Activated CD4-positive, alpha-beta memory T cell treated with anti-CD3 and anti-CD28 coated beads for 36 hours (primary cell): ENCODE data around the gene SLC25A22. TPM values are rescaled to one million over a fixed set of nuclear protein-coding genes. Genes with fewer than 3 reads are reported as not detected.

Experiments
- CTCF ChIA-PET: fragments of 350-600 bp; sonication (Branson Sonifier 250); formaldehyde crosslinking; loops from one replicate; lab custom pipeline; 2021; ENCODE audit warnings: antibody characterized with exemption, inconsistent platforms; lab: Charles Lee
- POLR2A ChIA-PET: fragments of 350-600 bp; sonication (Branson Sonifier 250); formaldehyde crosslinking; loops from one replicate; lab custom pipeline; 2021; ENCODE audit warnings: antibody characterized with exemption; lab: Charles Lee
- DNase-seq: peaks from one replicate; pipeline ENCODE4 v3.0.0-alpha.2; 2020
- H3K27ac Mint-ChIP-seq: one replicate; pipeline ENCODE4 v1.8.0; 2021; ENCODE audit warnings: mixed read lengths
- H3K27me3 Mint-ChIP-seq: one replicate; pipeline ENCODE4 v1.8.0; 2021; ENCODE audit warnings: mixed read lengths
- H3K36me3 Mint-ChIP-seq: one replicate; pipeline ENCODE4 v1.8.0; 2021; ENCODE audit warnings: mixed read lengths
- H3K4me1 Mint-ChIP-seq: one replicate; pipeline ENCODE4 v1.8.0; 2021; ENCODE audit warnings: low read depth, mixed read lengths
- H3K4me3 Mint-ChIP-seq: one replicate; pipeline ENCODE4 v1.8.0; 2021; ENCODE audit warnings: mild to moderate bottlenecking, mixed read lengths
- H3K9me3 Mint-ChIP-seq: one replicate; pipeline ENCODE4 v1.8.0; 2021; ENCODE audit warnings: mixed read lengths
- intact Hi-C: fragments of 100-400 bp; cut with micrococcal nuclease; formaldehyde crosslinking; loops from one replicate; pipeline ENCODE4 v1.15.1; 2023
- total RNA-seq, 2 experiments: library from RNA; stranded (reverse); gene quantifications; one replicate each; pipeline ENCODE4 v1.2.3, GENCODE V29; 2021

Gene SLC25A22
- total RNA-seq, 2 experiments from 2014 or later, result 28.4 to 32.2 TPM

DNA sequence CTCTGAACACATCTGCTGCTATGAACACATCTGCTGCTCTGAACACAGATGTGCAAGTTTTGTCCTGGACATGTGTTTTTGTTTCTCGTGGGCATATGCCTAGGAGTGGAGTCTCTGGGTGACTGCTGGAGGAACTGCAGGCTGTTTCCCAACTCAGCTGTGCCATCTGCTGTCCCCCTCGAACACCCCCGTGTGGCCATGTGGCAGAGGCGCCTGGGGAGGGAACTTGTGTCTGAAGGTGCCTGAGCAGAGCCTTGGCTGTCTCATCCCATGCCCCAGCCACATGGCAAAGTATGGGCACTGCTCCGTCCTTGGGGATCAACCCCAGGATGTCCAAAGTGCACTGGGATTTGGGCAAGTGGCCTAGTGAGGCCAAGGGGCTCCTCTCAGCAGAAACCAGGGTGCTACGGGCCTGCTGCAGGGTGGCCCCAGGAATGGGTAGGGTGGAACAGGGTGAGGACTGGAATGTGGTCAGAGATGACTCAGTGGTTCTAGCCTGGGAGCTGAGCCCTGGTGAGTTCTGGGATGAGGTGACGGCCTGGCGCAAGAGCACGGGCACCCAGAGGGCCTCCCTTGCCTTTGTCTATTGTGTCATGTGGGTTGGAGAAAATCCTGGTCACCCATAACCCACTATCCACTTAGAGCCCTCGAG, 35.5 kb downstream of the SLC25A22 start:
- peak; percentile 30 for DNase-seq
- intact Hi-C loops, result no loop called here

GRCh38 chr11:761526-762108, 36.5 kb downstream of the SLC25A22 start:
- H3K36me3 Mint-ChIP-seq, result peaks cover 28% of the 10 kb centered on the region

More for the DNA sequence above, 35.5 kb downstream of the SLC25A22 start:
- no peak overlapping the region for H3K4me3 Mint-ChIP-seq
- peaks cover 26% of the 10 kb centered on the region for H3K36me3 Mint-ChIP-seq
- no peaks in the 10 kb centered on the region for H3K9me3 Mint-ChIP-seq
- CTCF ChIA-PET, result interaction anchor here (1.9 kb wide), 1 partner anchor 14 kb away, joined by 7 read pairs; no protein-coding TSS in a partner anchor
- no peaks in the 10 kb centered on the region for H3K27me3 Mint-ChIP-seq
- H3K27ac Mint-ChIP-seq, result no peak overlapping the region
- POLR2A ChIA-PET, result interaction anchor here (1.1 to 1.4 kb wide), 2 partner anchors 15 to 57 kb away, joined by 3 to 4 read pairs; partner anchors contain the start of genes PNPLA2 and TALDO1
- H3K4me1 Mint-ChIP-seq, result peaks cover 16% of the 10 kb centered on the region

GRCh38 chr11:760236-760635, 37.8 kb downstream of the SLC25A22 start:
- Mint-ChIP-seq H3K9me3 (no peaks in the 10 kb centered on the region), H3K4me1 (peaks cover 2% of the 10 kb centered on the region), H3K27me3 (no peaks in the 10 kb centered on the region), H3K36me3 (peaks cover 28% of the 10 kb centered on the region), H3K27ac (no peak overlapping the region), H3K4me3 (no peak overlapping the region)
- DNase-seq, result no peak
- intact Hi-C loops, result no loop called here
- ChIA-PET CTCF (interaction anchor here (1.0 to 1.2 kb wide), 2 partner anchors 33 to 242 kb away, joined by 3 to 4 read pairs; no protein-coding TSS in a partner anchor), POLR2A (no interaction called here)

More at GRCh38 chr11:761526-762108, 36.5 kb downstream of the SLC25A22 start:
- Mint-ChIP-seq H3K27me3 (no peaks in the 10 kb centered on the region), H3K9me3 (no peaks in the 10 kb centered on the region), H3K4me3 (no peak overlapping the region), H3K4me1 (peaks cover 10% of the 10 kb centered on the region), H3K27ac (peak overlapping the region; percentile 18)
- no peak for DNase-seq
- ChIA-PET POLR2A (interaction anchor here (1.4 kb wide), 1 partner anchor 14 kb away, joined by 4 read pairs; the partner anchor contains the start of gene TALDO1), CTCF (interaction anchor here (1.9 kb wide), 1 partner anchor 13 kb away, joined by 7 read pairs; no protein-coding TSS in a partner anchor)
- intact Hi-C loops, result no loop called here

DNA sequence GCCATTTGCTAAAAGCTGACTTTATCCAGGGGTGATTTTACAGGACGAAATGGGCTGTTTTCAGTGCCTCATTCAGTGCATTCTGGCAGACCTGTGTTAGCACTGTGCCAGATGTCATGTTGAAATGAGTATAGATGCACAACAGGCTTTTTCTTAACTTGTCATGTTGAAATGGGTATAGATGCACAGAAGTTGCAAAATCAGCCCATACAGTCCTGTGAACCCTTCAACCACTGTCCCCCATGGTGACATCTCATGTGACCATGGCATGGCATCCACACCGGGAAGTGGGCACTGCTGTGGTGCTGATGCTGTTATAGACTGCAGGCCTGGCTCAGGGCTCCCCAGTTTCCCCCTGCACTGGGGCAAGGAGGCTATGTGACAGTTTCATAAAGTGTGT, 48.4 kb downstream of the SLC25A22 start:
- no peaks in the 10 kb centered on the region for H3K9me3 Mint-ChIP-seq
- peak overlapping the region; percentile 33 for H3K27ac Mint-ChIP-seq
- peaks cover 8% of the 10 kb centered on the region for H3K36me3 Mint-ChIP-seq
- intact Hi-C loops, result no loop called here
- ChIA-PET POLR2A (no interaction called here), CTCF (no interaction called here)
- DNase-seq, result no peak
- H3K27me3 Mint-ChIP-seq, result no peaks in the 10 kb centered on the region
- peaks cover 17% of the 10 kb centered on the region for H3K4me1 Mint-ChIP-seq
- H3K4me3 Mint-ChIP-seq, result peak overlapping the region; percentile 26

- peaks cover 8% of the 10 kb centered on the region for H3K36me3 Mint-ChIP-seq
- no peak for DNase-seq
- H3K4me1 Mint-ChIP-seq, result peaks cover 17% of the 10 kb centered on the region
- no peaks in the 10 kb centered on the region for H3K27me3 Mint-ChIP-seq
- ChIA-PET CTCF (interaction anchor here (1.4 to 3.6 kb wide), 3 partner anchors 14 to 193 kb away, joined by 5 to 16 read pairs (median 7); no protein-coding TSS in a partner anchor), POLR2A (interaction anchor here (0.6 to 2.9 kb wide), 8 partner anchors 9 to 55 kb away, joined by 3 to 13 read pairs (median 3); partner anchors contain the start of gene CEND1)
- H3K9me3 Mint-ChIP-seq, result no peaks in the 10 kb centered on the region
- peak overlapping the region; percentile 54 for H3K27ac Mint-ChIP-seq
- intact Hi-C loops, result no loop called here
- peak overlapping the region; percentile 81 for H3K4me3 Mint-ChIP-seq
These were observed 50.1 kb downstream of the SLC25A22 start for GRCh38 chr11:748007-748359.

- DNase-seq, result peak; percentile 92
- H3K9me3 Mint-ChIP-seq, result no peaks in the 10 kb centered on the region
- POLR2A ChIA-PET, result interaction anchor here (0.5 to 2.9 kb wide), 9 partner anchors 9 to 220 kb away, joined by 3 to 13 read pairs (median 4); no protein-coding TSS in a partner anchor
- peak within 1 kb of the TSS; percentile 81 for H3K4me3 Mint-ChIP-seq
- peaks cover 17% of the 10 kb centered on the region for H3K4me1 Mint-ChIP-seq
- H3K27ac Mint-ChIP-seq, result peak within 1 kb of the TSS; percentile 54
- H3K36me3 Mint-ChIP-seq, result peaks cover 3% of the 10 kb centered on the region
- intact Hi-C loops, result loop anchor here (1.0 to 2.0 kb wide), 3 partner anchors 21 to 52 kb away; partner anchors contain the start of genes DEAF1 and TMEM80
- no peaks in the 10 kb centered on the region for H3K27me3 Mint-ChIP-seq
- CTCF ChIA-PET, result interaction anchor here (0.8 to 3.6 kb wide), 5 partner anchors 12 to 193 kb away, joined by 3 to 16 read pairs (median 5); no protein-coding TSS in a partner anchor
These were observed 50.7 kb downstream of the SLC25A22 start, which contains the start of gene TALDO1 for GRCh38 chr11:747158-748006. Gene TALDO1, plus strand, starts transcription at chr11:747464. Its CDS starts 18 bp downstream, at chr11:747482.

GRCh38 chr11:746289-747157, 51.6 kb downstream of the SLC25A22 start:
- ChIA-PET POLR2A (interaction anchor here (0.5 to 2.9 kb wide), 6 partner anchors 8 to 219 kb away, joined by 3 to 13 read pairs (median 6); no protein-coding TSS in a partner anchor), CTCF (interaction anchor here (1.0 to 3.6 kb wide), 3 partner anchors 20 to 185 kb away, joined by 3 to 16 read pairs (median 3); no protein-coding TSS in a partner anchor)
- DNase-seq, result peak; percentile 54
- Mint-ChIP-seq H3K27ac (no peak overlapping the region), H3K9me3 (no peaks in the 10 kb centered on the region), H3K27me3 (no peaks in the 10 kb centered on the region), H3K36me3 (peaks cover 2% of the 10 kb centered on the region), H3K4me3 (peak overlapping the region; percentile 81), H3K4me1 (peaks cover 14% of the 10 kb centered on the region)
- intact Hi-C loops, result loop anchor here (1.0 to 2.0 kb wide), 3 partner anchors 20 to 51 kb away; partner anchors contain the start of genes DEAF1 and TMEM80

- DNase-seq, result no peak
- Mint-ChIP-seq H3K36me3 (peaks cover 2% of the 10 kb centered on the region), H3K27me3 (no peaks in the 10 kb centered on the region), H3K9me3 (no peaks in the 10 kb centered on the region), H3K4me3 (no peak overlapping the region), H3K4me1 (peaks cover 14% of the 10 kb centered on the region), H3K27ac (no peak overlapping the region)
- intact Hi-C loops, result no loop called here
- POLR2A ChIA-PET, result no interaction called here
- CTCF ChIA-PET, result interaction anchor here (2.1 to 3.6 kb wide), 2 partner anchors 17 to 19 kb away, joined by 5 to 16 read pairs; no protein-coding TSS in a partner anchor
These were observed 52.7 kb downstream of the SLC25A22 start for GRCh38 chr11:745428-745827.

DNA sequence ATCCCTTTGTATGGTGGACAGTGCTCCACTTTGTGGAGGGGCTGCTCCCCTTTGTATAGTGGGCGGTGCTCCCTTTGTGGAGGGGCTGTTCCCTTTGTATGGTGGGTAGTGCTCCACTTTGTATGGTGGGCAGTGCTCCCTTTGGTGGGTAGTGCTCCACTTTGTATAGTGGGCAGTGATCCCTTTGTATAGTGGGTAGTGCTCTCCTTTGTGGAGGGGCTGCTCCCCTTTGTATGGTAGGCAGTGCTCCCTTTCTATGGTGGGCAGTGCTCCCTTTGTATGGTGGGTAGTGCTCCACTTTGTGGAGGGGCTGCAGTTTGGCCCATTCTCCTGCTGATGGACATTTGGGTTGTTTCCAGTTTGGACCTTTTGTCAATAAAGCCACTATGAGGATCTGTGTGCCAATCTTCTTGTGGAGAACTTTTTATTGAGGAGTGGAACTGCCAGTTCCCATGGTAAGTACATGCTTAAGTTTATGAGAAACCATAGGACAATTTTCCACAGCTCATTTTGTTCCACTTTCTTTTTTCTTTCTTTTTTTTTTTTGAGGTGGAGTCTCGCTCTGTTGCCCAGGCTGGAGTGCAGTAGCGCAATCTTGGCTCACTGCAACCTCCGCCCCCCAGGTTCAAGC, 55.4 kb downstream of the SLC25A22 start:
- no peak for DNase-seq
- Mint-ChIP-seq H3K27ac (no peak overlapping the region), H3K4me3 (no peak overlapping the region), H3K4me1 (peaks cover 8% of the 10 kb centered on the region), H3K9me3 (no peaks in the 10 kb centered on the region), H3K27me3 (no peaks in the 10 kb centered on the region), H3K36me3 (no peaks in the 10 kb centered on the region)
- ChIA-PET CTCF (no interaction called here), POLR2A (no interaction called here)
- intact Hi-C loops, result no loop called here

- ChIA-PET CTCF (no interaction called here), POLR2A (no interaction called here)
- DNase-seq, result no peak
- Mint-ChIP-seq H3K27ac (no peak overlapping the region), H3K27me3 (no peaks in the 10 kb centered on the region), H3K36me3 (no peaks in the 10 kb centered on the region), H3K9me3 (no peaks in the 10 kb centered on the region), H3K4me3 (no peak overlapping the region), H3K4me1 (peaks cover 13% of the 10 kb centered on the region)
- intact Hi-C loops, result no loop called here
These were observed 55.9 kb downstream of the SLC25A22 start for GRCh38 chr11:742156-742546.
